ENCODE data around the gene BCR. TPM values are rescaled to one million over a fixed set of nuclear protein-coding genes. Genes with fewer than 3 reads are reported as not detected.

The BCR gene
- total RNA-seq, 1 donor from 2014 or later = 69.0 TPM

DNA sequence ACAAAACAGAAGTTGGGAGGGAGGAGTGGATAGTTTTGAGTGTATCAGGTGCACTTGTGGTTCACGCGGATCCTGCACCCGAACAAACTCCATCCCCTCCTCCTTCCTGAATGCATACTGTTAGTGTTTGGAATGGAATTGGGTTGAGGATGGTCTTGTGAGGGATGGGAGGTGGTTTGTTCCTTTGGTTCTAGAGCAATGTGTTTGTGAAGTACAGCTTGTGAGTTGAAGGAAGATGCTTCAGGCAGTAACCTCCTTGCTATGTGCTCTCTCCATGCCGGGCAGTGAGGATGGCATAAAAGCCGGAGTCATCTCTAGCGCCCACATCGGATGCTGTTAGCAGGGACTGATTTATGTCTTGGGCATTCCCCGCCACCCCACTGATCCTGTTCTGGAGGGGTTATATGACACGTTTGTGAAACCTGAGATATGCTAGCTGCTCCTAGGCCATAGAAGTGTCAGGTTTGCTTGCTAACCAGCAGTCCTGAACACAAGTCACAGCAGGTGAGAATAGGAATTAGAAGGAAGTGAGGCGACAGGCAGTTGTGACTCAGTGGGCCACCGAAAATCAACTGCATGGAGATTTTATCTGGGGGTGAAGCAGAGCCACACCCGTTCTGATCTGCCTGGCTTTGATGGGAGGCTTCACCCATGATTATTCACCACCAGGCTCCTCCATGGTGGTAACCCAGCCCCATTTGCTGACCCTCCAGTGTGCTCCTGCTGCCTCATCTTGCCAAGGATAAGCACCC lies 2.2 kb downstream of the BCR start:
- peak overlapping the region; percentile 67 for H3K4me3 ChIP-seq (ENCODE audit: low read depth, low read length)
- TF ChIP-seq, protein P1, sequence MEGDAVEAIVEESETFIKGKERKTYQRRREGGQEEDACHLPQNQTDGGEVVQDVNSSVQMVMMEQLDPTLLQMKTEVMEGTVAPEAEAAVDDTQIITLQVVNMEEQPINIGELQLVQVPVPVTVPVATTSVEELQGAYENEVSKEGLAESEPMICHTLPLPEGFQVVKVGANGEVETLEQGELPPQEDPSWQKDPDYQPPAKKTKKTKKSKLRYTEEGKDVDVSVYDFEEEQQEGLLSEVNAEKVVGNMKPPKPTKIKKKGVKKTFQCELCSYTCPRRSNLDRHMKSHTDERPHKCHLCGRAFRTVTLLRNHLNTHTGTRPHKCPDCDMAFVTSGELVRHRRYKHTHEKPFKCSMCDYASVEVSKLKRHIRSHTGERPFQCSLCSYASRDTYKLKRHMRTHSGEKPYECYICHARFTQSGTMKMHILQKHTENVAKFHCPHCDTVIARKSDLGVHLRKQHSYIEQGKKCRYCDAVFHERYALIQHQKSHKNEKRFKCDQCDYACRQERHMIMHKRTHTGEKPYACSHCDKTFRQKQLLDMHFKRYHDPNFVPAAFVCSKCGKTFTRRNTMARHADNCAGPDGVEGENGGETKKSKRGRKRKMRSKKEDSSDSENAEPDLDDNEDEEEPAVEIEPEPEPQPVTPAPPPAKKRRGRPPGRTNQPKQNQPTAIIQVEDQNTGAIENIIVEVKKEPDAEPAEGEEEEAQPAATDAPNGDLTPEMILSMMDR (conservative IDR thresholded peaks at IDR 0.05; ENCODE audit: low read depth, low read length) = no peak
- no peak for DNase-seq (ENCODE audit: low read depth)

DNA sequence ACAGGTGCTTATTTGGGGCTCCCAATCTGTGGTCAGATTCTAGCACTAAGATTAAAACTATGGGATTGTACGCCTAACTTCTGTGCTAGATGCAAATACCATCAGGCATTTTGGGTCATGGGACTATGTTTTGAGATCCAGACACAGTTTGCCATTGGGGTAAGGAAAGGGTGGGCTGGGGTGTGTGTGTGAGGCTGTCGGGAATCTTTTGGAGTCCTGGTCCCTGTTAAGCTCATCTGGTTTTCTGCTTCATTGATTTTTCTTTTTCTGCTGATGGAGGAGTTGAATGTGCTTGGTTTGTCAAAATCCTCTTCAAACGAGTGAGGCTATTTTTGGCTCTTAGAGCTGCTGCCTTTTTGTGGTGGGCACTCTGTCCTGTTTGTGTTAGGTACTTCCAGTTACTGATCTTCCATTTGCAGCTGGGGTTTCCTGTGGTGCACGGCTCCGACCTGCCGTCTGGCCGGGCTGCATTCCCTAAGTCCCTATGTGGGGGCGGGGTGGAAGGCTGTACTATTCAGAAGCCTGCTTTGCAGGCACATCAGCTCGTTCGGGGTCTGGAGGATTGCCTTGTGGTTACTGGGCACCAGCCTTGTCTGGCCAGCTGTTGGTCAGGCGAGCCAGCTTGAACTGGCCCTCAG lies 2.9 kb downstream of the BCR start:
- DNase-seq (ENCODE audit: low read depth) = no peak
- peak overlapping the region; percentile 67 for H3K4me3 ChIP-seq (ENCODE audit: low read depth, low read length)
- TF ChIP-seq, protein P1 (conservative IDR thresholded peaks at IDR 0.05; ENCODE audit: low read depth, low read length) = no peak

DNA sequence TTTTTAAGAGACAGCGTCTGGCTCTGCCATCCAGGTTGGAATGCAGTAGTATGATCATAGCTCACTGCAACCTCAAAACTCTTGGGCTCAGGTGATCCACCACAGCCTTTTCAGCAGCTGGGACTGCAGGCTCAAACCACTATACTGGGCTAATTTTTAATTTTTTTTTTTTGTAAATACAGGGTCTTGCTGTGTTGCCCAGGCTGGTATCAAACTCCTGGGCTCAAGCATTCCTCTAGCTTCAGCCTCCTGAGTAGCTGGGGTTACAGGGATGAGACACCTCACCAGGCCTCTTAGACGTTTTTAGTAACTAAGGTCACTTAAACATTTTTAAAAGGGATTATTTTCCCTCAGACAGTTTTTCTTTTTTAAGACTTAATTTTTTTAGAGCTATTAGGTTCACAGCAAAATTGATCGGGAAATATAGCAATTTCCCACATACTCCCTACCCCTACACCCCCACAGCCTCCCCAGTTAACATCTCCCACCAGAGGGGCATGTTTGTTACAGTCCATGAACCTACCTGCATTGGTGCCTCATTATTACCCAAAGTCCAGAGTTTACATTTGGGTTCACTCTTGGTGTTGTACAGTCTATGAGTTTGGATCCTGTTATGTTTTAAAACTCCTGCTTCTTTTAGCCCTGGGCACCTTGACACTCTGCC lies 3.9 kb downstream of the BCR start:
- DNase-seq (ENCODE audit: low read depth) = no peak
- TF ChIP-seq, protein P1 (conservative IDR thresholded peaks at IDR 0.05; ENCODE audit: low read depth, low read length) = no peak
- no peak overlapping the region for H3K4me3 ChIP-seq (ENCODE audit: low read depth, low read length)

DNA sequence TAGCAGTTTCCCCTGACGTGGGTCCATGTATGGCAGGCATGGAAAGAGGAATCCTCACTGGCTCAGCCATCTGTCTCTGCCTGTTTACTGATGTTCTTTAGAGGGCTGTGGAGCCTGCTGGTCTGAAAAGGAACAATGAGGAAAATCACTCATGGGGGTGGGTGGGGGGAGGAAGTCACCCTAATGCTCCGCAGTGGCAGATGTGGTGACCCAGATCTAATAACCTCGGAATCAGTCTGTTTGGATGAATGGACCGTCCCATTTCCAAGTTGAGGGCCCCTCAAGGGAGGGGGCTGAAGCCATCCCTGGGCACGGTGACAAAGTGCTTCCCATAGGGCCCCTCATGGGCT lies 4.4 kb downstream of the BCR start:
- TF ChIP-seq, protein P1 (conservative IDR thresholded peaks at IDR 0.05; ENCODE audit: low read depth, low read length) = no peak
- no peak overlapping the region for H3K4me3 ChIP-seq (ENCODE audit: low read depth, low read length)
- DNase-seq (ENCODE audit: low read depth) = no peak

DNA sequence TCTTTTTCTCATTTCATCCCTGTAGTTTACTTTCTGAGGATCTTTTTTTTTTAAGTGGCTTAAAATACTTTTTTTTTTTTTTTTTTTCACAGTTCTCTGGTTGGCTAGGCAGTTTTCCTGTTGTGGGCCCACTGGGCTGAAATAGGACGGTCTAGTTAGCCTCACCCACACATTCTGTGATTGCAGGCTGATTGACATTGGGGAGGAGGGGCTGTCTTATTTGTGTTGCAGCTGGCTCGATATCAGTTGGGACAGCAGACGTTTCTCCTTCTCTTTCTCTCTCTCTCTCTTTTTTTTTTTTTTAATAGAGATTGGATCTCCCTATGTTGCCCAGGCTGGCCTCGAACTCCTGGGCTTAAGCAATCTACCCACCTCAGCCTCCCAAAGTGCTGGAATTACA lies 6.9 kb downstream of the BCR start:
- TF ChIP-seq, protein P1 (conservative IDR thresholded peaks at IDR 0.05; ENCODE audit: low read depth, low read length) = no peak
- no peak overlapping the region for H3K4me3 ChIP-seq (ENCODE audit: low read depth, low read length)
- no peak for DNase-seq (ENCODE audit: low read depth)

DNA sequence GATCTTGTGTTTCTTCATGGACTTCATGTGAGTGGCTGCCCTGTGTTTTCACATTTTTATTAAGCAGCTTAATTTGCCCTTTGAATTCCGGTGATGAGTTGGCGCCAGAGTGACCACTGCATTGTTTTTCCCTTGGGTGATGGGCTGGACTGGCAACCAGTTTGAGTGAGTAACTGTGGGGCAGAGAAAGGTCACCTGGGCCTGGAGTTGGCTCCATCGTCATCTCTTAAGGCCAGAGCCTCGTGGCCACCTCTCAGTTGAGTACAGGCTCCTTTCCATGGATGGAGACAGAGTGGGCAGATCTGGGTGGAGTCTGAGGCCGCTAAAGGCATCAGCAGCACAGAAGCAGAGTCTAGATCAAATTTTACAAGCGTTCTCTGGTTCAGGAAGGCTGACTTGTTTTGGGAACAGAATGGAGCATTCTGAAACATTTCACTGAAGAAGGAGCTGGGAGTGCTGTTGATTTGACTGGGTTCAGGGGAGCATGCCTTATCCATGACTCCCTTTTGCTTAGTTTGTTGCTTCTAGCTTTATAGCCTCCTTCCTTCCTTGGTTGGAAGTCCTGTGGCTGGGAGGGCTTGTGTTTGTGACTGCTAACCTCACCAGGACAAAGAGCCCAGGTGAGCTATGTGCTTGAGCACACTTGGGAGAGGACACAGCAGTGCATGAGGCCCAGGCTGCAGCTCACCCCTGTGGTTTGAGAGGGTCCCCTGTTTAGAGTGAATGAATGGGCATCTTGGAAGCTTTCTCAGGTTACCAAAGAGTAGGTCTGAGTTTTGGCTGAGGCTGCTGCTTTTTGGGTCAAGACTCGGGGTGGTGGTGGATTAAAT lies 7.8 kb downstream of the BCR start:
- DNase-seq (ENCODE audit: low read depth) = no peak
- TF ChIP-seq, protein P1 (conservative IDR thresholded peaks at IDR 0.05; ENCODE audit: low read depth, low read length) = no peak
- H3K4me3 ChIP-seq (ENCODE audit: low read depth, low read length) = no peak overlapping the region
